IMR-90 (cell line): ENCODE measurements around the gene MRPL41. TPM values are rescaled to one million over a fixed set of nuclear protein-coding genes. Genes with fewer than 3 reads are reported as not detected.
A peak's percentile ranks its signal among the peaks of the same experiment; 100 is the strongest.

ENCODE experiments used
- ATAC-seq: fragments of 200-7000 bp; cut with Tn5 transposase; 2 replicates; pipeline ENCODE4 v1.9.1; 2020; ENCODE audit warnings: low read depth, mild to moderate bottlenecking, moderate library complexity
- BruUV-seq: library from RNA; stranded (reverse); fragments of 400-500 nt; replicated peaks from 2 replicates; lab custom pipeline; 2021; lab: Mats Ljungman, UMichigan
- CTCF ChIA-PET: fragments of 300-600 bp; formaldehyde crosslinking; extraction: SDS; loops from one replicate; lab custom pipeline; 2021; ENCODE audit warnings: antibody characterized with exemption; lab: Yijun Ruan, JAX
- POLR2A ChIA-PET: fragments of 300-600 bp; sonication (Branson Sonifier 250); formaldehyde crosslinking; loops from one replicate; lab custom pipeline; 2022; ENCODE audit warnings: antibody characterized with exemption; ENCODE audit not compliant: unreplicated experiment; lab: Charles Lee
- DNase-seq: peaks from one replicate; pipeline ENCODE4 v3.0.0; 2013
- H2AFZ ChIP-seq: replicated peaks from 2 replicates; pipeline ENCODE3; 2013; ENCODE audit warnings: low read length, mild to moderate bottlenecking; ENCODE audit not compliant: poor library complexity
- H2AK5ac ChIP-seq: 2 replicates; pipeline ENCODE4 v1.6.1; 2013; ENCODE audit warnings: low read depth, low read length, inconsistent platforms
- H2AK9ac ChIP-seq: replicated peaks from 2 replicates; pipeline ENCODE3; 2013; ENCODE audit warnings: mild to moderate bottlenecking, low read depth, low read length, moderate library complexity; ENCODE audit not compliant: poor library complexity
- H2BK120ac ChIP-seq: 2 replicates; pipeline ENCODE4 v1.6.1; 2013; ENCODE audit warnings: low read depth, low read length, inconsistent platforms
- H2BK15ac ChIP-seq: 3 replicates; pipeline ENCODE4 v1.6.1; 2013; ENCODE audit warnings: low read depth, low read length, inconsistent platforms
- H2BK20ac ChIP-seq: 2 replicates; pipeline ENCODE4 v1.6.1; 2013; ENCODE audit warnings: low read depth, mild to moderate bottlenecking, inconsistent platforms, low read length, moderate library complexity
- H2BK5ac ChIP-seq: 2 replicates; pipeline ENCODE4 v1.6.1; 2013; ENCODE audit warnings: mild to moderate bottlenecking, low read depth, low read length, inconsistent platforms; ENCODE audit not compliant: poor library complexity, severe bottlenecking
- H3K14ac ChIP-seq: replicated peaks from 2 replicates; pipeline ENCODE4 v1.6.1; 2013; ENCODE audit warnings: low read depth, low read length, inconsistent platforms
- H3K18ac ChIP-seq: 2 replicates; pipeline ENCODE4 v1.6.1; 2013; ENCODE audit warnings: low read depth, low read length, control low read depth
- H3K23ac ChIP-seq: 2 replicates; pipeline ENCODE4 v1.6.1; 2013; ENCODE audit warnings: low read depth, low read length, inconsistent platforms
- H3K27ac ChIP-seq: 2 replicates; pipeline ENCODE4 v1.5.1; 2013; ENCODE audit warnings: mild to moderate bottlenecking, control low read depth, low read length; ENCODE audit not compliant: insufficient read depth
- H3K27me3 ChIP-seq: 2 replicates; pipeline ENCODE4 v1.6.1; 2013; ENCODE audit warnings: low read length; ENCODE audit not compliant: control insufficient read depth, insufficient read depth
- H3K36me3 ChIP-seq: 2 replicates; pipeline ENCODE4 v1.6.1; 2013; ENCODE audit warnings: low read length, mixed read lengths; ENCODE audit not compliant: control insufficient read depth, insufficient read depth
- H3K4ac ChIP-seq: 2 replicates; pipeline ENCODE4 v1.6.1; 2013; ENCODE audit warnings: low read depth, low read length, inconsistent platforms
- H3K4me1 ChIP-seq: 2 replicates; pipeline ENCODE4 v1.6.1; 2013; ENCODE audit warnings: low read length, mixed read lengths; ENCODE audit not compliant: control insufficient read depth, insufficient read depth
- H3K4me2 ChIP-seq: 2 replicates; pipeline ENCODE4 v1.6.1; 2013; ENCODE audit warnings: low read depth, mild to moderate bottlenecking, control low read depth, low read length, moderate library complexity
- H3K4me3 ChIP-seq: 2 replicates; pipeline ENCODE4 v1.5.1; 2013; ENCODE audit warnings: low read depth, mild to moderate bottlenecking, control low read depth, low read length, moderate library complexity; ENCODE audit not compliant: insufficient read depth
- H3K56ac ChIP-seq: 2 replicates; pipeline ENCODE4 v1.6.1; 2013; ENCODE audit warnings: low read length, inconsistent platforms; ENCODE audit not compliant: insufficient read depth; ENCODE audit errors: extremely low read depth
- H3K79me1 ChIP-seq, 2 experiments: 2 replicates each; pipeline ENCODE4 v1.6.1; 2013; ENCODE audit warnings: low read length in 2 of 2, inconsistent platforms in 1 of 2, low read depth in 1 of 2
- H3K9ac ChIP-seq: 2 replicates; pipeline ENCODE4 v1.6.1; 2013; ENCODE audit warnings: low read depth, low read length, control low read depth
- H3K9me1 ChIP-seq: 2 replicates; pipeline ENCODE4 v1.6.1; 2013; ENCODE audit warnings: low read length, inconsistent platforms; ENCODE audit not compliant: insufficient read depth
- H3K9me3 ChIP-seq: 2 replicates; pipeline ENCODE4 v1.6.1; 2013; ENCODE audit warnings: low read length; ENCODE audit not compliant: control insufficient read depth, insufficient read depth
- H4K20me1 ChIP-seq: 2 replicates; pipeline ENCODE4 v1.6.1; 2013; ENCODE audit warnings: low read length, inconsistent platforms; ENCODE audit not compliant: insufficient read depth
- H4K5ac ChIP-seq: 2 replicates; pipeline ENCODE4 v1.6.1; 2013; ENCODE audit warnings: mild to moderate bottlenecking, low read depth, low read length, control low read depth
- H4K8ac ChIP-seq, 2 experiments: 2 replicates each; pipeline ENCODE4 v1.6.1; 2013; ENCODE audit warnings: low read depth in 2 of 2, low read length in 2 of 2, control low read depth in 1 of 2, inconsistent platforms in 1 of 2
- H4K91ac ChIP-seq: 2 replicates; pipeline ENCODE4 v1.6.1; 2013; ENCODE audit warnings: low read depth, low read length, inconsistent platforms; ENCODE audit not compliant: insufficient read depth
- CEBPB ChIP-seq: IDR thresholded peaks from 2 replicates; pipeline ENCODE4 v1.6.1; 2012; ENCODE audit warnings: low read depth, low read length, improper control_type of control experiment
- CHD1 ChIP-seq: IDR thresholded peaks from 2 replicates; pipeline ENCODE4 v1.6.1; 2012; ENCODE audit warnings: low read depth, low read length, improper control_type of control experiment
- MAFK ChIP-seq: IDR thresholded peaks from 2 replicates; pipeline ENCODE4 v1.6.1; 2012; ENCODE audit warnings: low read depth, low read length, improper control_type of control experiment
- SMC3 ChIP-seq: fragments of 150-350 bp; IDR thresholded peaks from 2 replicates; pipeline ENCODE4 v1.6.1; 2016; ENCODE audit warnings: low read depth, mild to moderate bottlenecking, antibody characterized with exemption, low read length, moderate library complexity
- WGBS, 2 experiments: methylation state at CpG; one replicate each; pipeline versions ENCODE4 v1.1.5 to v1.1.7; 2013; ENCODE audit warnings: missing lambda C conversion rate in 2 of 2; ENCODE audit not compliant: insufficient read length in 1 of 2; ENCODE audit errors: extremely low coverage in 2 of 2; 5-methylcytosine and 5-hydroxymethylcytosine counted together
- dilution Hi-C: fragments of 300-500 bp; cut with HindIII; formaldehyde crosslinking; loops from one replicate; pipeline ENCODE4 v1.14.3; 2018; ENCODE audit warnings: low sequenced_read_pairs; ENCODE audit not compliant: unreplicated experiment
- in situ Hi-C: fragments of 300-500 bp; cut with MboI; formaldehyde crosslinking; loops from 3 replicates; pipeline ENCODE4 v1.14.3; 2019; ENCODE audit warnings: low sequenced_read_pairs, inconsistent platforms, mixed read lengths
- intact Hi-C: fragments of 100-400 bp; cut with micrococcal nuclease; formaldehyde crosslinking; loops from 2 replicates; pipeline ENCODE4 v1.10.0; 2022
- polyA plus RNA-seq, 3 experiments: library from polyadenylated mRNA; depleted of rRNA; stranded (reverse); fragments of >200 nt; gene quantifications; 2 replicates each; pipeline ENCODE4 v1.2.3, GENCODE V29; 2012; ENCODE audit warnings: low replicate concordance in 1 of 3
- total RNA-seq: library from RNA; depleted of rRNA; stranded (reverse); fragments of >200 nt; gene quantifications from 2 replicates; pipeline ENCODE4 v1.2.3, GENCODE V29; 2012
- TF ChIP-seq, protein P1 (sequence below): conservative IDR thresholded peaks from 2 replicates; pipeline ENCODE4 v1.5.1; 2012; ENCODE audit warnings: mild to moderate bottlenecking, low read depth, low read length, improper control_type of control experiment

The MRPL41 gene
- total and polyA plus RNA-seq, 2 of the 4 experiments (the other 2 are of a cell fraction) = 15.6 to 38.9 TPM

DNA sequence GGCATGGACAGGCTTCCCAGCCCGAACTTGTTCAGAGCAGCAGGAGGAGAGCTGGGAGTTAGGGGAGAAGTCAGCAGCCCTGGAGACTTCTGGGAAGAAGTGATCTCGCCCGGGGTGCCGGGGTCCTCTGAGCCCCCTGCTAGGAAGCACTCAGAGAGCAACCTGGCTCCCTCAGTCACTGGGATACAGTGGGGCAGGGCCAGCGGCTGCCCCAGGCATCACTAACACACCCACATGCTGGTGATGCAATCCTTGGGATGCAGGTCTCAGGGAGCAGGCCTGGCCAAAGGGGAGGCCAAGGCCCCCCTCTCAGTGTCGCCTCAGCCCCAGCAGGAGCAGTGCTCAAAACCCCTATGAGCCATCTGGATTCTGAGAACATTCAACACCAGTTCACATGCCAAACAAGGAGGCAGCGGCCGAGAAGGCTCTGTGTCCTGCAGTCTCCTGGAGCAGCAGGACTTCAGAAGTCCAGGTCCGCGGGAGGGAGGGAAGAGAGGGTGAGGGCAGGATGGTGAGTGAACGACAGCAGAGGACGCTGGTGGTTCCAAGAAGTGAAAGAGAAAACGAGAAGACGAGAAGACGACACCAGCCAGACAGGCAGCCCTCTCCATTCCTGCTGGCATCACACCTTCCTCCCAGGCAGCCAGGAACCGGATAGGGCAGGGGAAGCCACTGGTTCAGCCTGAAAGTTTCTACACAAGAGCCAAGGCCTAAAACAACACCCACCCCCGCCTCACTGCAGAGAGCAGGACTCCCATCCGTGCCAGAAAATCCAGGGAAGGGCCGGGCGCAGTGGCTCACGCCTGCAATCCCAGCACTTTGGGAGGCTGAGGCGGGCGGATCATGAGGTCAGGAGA is 3.8 kb upstream of the MRPL41 start:
- Histone ChIP-seq H2BK15ac (no peak overlapping the region), H3K4me1 (peaks cover 5% of the 10 kb centered on the region; the same call in 1 of the 2 replicates), H3K56ac (no peak overlapping the region), H3K9me1 (no peaks in the 10 kb centered on the region), H3K9me3 (no peaks in the 10 kb centered on the region), H2AFZ (no peak overlapping the region), H3K4ac (no peak overlapping the region), H2AK5ac (no peak overlapping the region), H3K79me1 (peaks cover 8 to 9% of the 10 kb centered on the region in 2 experiments; a peak in 3 of 4 replicates), H3K36me3 (no peaks in the 10 kb centered on the region), H3K27ac (no peak overlapping the region), H4K20me1 (0 out of 2 replicates have a peak, but pooled peaks cover 9% of the 10 kb centered on the region), H2BK20ac (no peak overlapping the region), H3K4me2 (no peak overlapping the region), H4K8ac (no peak overlapping the region), H4K91ac (no peak overlapping the region), H3K9ac (no peak overlapping the region), H4K5ac (no peak overlapping the region), H3K14ac (no peak overlapping the region), H2BK120ac (no peak overlapping the region), H2BK5ac (no peak overlapping the region), H3K4me3 (no peak overlapping the region), H3K23ac (no peak overlapping the region), H3K18ac (no peak overlapping the region), H3K27me3 (no peaks in the 10 kb centered on the region), H2AK9ac (no peak overlapping the region)
- ChIA-PET POLR2A (no interaction called here), CTCF (no interaction called here)
- 70% methylated on average over 2 of the region's 23 CpGs; no CpG with 5 or more reads in 1 of the 2 experiments for WGBS, 2 experiments
- ATAC-seq (no peak), DNase-seq (no peak)
- dilution Hi-C loops = no loop called here
- no peak for TF ChIP-seq SMC3
- TF ChIP-seq CHD1 = no peak
- no peak for TF ChIP-seq MAFK
- peak; percentile 76 for TF ChIP-seq CEBPB
- TF ChIP-seq, protein P1, sequence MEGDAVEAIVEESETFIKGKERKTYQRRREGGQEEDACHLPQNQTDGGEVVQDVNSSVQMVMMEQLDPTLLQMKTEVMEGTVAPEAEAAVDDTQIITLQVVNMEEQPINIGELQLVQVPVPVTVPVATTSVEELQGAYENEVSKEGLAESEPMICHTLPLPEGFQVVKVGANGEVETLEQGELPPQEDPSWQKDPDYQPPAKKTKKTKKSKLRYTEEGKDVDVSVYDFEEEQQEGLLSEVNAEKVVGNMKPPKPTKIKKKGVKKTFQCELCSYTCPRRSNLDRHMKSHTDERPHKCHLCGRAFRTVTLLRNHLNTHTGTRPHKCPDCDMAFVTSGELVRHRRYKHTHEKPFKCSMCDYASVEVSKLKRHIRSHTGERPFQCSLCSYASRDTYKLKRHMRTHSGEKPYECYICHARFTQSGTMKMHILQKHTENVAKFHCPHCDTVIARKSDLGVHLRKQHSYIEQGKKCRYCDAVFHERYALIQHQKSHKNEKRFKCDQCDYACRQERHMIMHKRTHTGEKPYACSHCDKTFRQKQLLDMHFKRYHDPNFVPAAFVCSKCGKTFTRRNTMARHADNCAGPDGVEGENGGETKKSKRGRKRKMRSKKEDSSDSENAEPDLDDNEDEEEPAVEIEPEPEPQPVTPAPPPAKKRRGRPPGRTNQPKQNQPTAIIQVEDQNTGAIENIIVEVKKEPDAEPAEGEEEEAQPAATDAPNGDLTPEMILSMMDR = no peak
- intact Hi-C loops = no loop called here
- in situ Hi-C loops = no loop called here
- BruUV-seq = no TSS peak
